PFSK-1 (cell line): ENCODE results near the gene AGR2.

Experiments used
- FOXP2 ChIP-seq: optimal IDR thresholded peaks from 2 replicates; pipeline ENCODE3; 2011; ENCODE audit warnings: borderline replicate concordance, control low read depth, inconsistent platforms; ENCODE audit not compliant: insufficient read depth; ENCODE audit errors: extremely low read length, extremely low read depth
- POLR2AphosphoS5 ChIP-seq: IDR thresholded peaks from 2 replicates; pipeline ENCODE4 v1.6.1; 2012; ENCODE audit warnings: low read depth, mild to moderate bottlenecking, control low read depth, low read length, moderate library complexity
- REST ChIP-seq, 2 experiments: IDR thresholded peaks; 2 replicates each; pipeline versions ENCODE4 v1.6.1 to v1.8.0; 2011 to 2012; ENCODE audit warnings: low read depth in 2 of 2, low read length in 2 of 2, control low read depth in 1 of 2, inconsistent platforms in 1 of 2, mild to moderate bottlenecking in 1 of 2, moderate library complexity in 1 of 2; ENCODE audit not compliant: insufficient read depth in 1 of 2
- SIN3A ChIP-seq: IDR thresholded peaks from 2 replicates; pipeline ENCODE4 v1.6.1; 2012; ENCODE audit warnings: mild to moderate bottlenecking, low read length, moderate library complexity, borderline replicate concordance; ENCODE audit not compliant: insufficient read depth
- TAF1 ChIP-seq: IDR thresholded peaks from 2 replicates; pipeline ENCODE4 v1.6.1; 2012; ENCODE audit warnings: low read length, control low read depth, borderline replicate concordance; ENCODE audit not compliant: insufficient read depth

The AGR2 gene

GRCh38 chr7:16846601-16847165 is 41.9 kb upstream of the AGR2 start:
- no peak for TF ChIP-seq REST (IDR thresholded peaks at IDR 0.05; ENCODE audit: insufficient read depth in 1 of 2, low read depth in 2 of 2, low read length in 2 of 2)
- TF ChIP-seq SIN3A, result no peak

GRCh38 chr7:16845746-16846145 is 40.9 kb upstream of the AGR2 start:
- TF ChIP-seq FOXP2, result no peak
- TF ChIP-seq POLR2AphosphoS5, result no peak
- no peak for TF ChIP-seq TAF1
- no peak for TF ChIP-seq SIN3A
- TF ChIP-seq REST (IDR thresholded peaks at IDR 0.05; ENCODE audit: insufficient read depth in 1 of 2, low read depth in 2 of 2, low read length in 2 of 2), result no peak

GRCh38 chr7:16841681-16842080 is 36.9 kb upstream of the AGR2 start:
- no peak for TF ChIP-seq FOXP2
- no peak for TF ChIP-seq POLR2AphosphoS5
- TF ChIP-seq TAF1, result no peak
- no peak for TF ChIP-seq SIN3A
- TF ChIP-seq REST (IDR thresholded peaks at IDR 0.05; ENCODE audit: insufficient read depth in 1 of 2, low read depth in 2 of 2, low read length in 2 of 2), result no peak

- TF ChIP-seq POLR2AphosphoS5, result no peak
- TF ChIP-seq TAF1, result no peak
- no peak for TF ChIP-seq REST (IDR thresholded peaks at IDR 0.05; ENCODE audit: insufficient read depth in 1 of 2, low read depth in 2 of 2, low read length in 2 of 2)
- TF ChIP-seq FOXP2, result no peak
- no peak for TF ChIP-seq SIN3A
Observed at GRCh38 chr7:16840094-16840493, 35.3 kb upstream of the AGR2 start.

GRCh38 chr7:16839646-16840045 is 34.8 kb upstream of the AGR2 start:
- TF ChIP-seq REST (IDR thresholded peaks at IDR 0.05; ENCODE audit: insufficient read depth in 1 of 2, low read depth in 2 of 2, low read length in 2 of 2) (no peak), SIN3A (no peak), POLR2AphosphoS5 (no peak)
